IMR-90 (cell line): Measurements from ENCODE around the gene DMAC2L. TPM values are rescaled to one million over a fixed set of nuclear protein-coding genes. Genes with fewer than 3 reads are reported as not detected.
A peak's percentile ranks its signal among the peaks of the same experiment; 100 is the strongest.

ENCODE experiments used
- ATAC-seq: fragments of 200-7000 bp; cut with Tn5 transposase; 2 replicates; pipeline ENCODE4 v1.9.1; 2020; ENCODE audit warnings: low read depth, mild to moderate bottlenecking, moderate library complexity
- BruUV-seq: library from RNA; stranded (reverse); fragments of 400-500 nt; replicated peaks from 2 replicates; lab custom pipeline; 2021; lab: Mats Ljungman, UMichigan
- CTCF ChIA-PET: fragments of 300-600 bp; formaldehyde crosslinking; extraction: SDS; loops from one replicate; lab custom pipeline; 2021; ENCODE audit warnings: antibody characterized with exemption; lab: Yijun Ruan, JAX
- POLR2A ChIA-PET: fragments of 300-600 bp; sonication (Branson Sonifier 250); formaldehyde crosslinking; loops from one replicate; lab custom pipeline; 2022; ENCODE audit warnings: antibody characterized with exemption; ENCODE audit not compliant: unreplicated experiment; lab: Charles Lee
- DNase-seq: peaks from one replicate; pipeline ENCODE4 v3.0.0; 2013
- H2AFZ ChIP-seq: replicated peaks from 2 replicates; pipeline ENCODE3; 2013; ENCODE audit warnings: low read length, mild to moderate bottlenecking; ENCODE audit not compliant: poor library complexity
- H2AK5ac ChIP-seq: 2 replicates; pipeline ENCODE4 v1.6.1; 2013; ENCODE audit warnings: low read depth, low read length, inconsistent platforms
- H2AK9ac ChIP-seq: replicated peaks from 2 replicates; pipeline ENCODE3; 2013; ENCODE audit warnings: mild to moderate bottlenecking, low read depth, low read length, moderate library complexity; ENCODE audit not compliant: poor library complexity
- H2BK120ac ChIP-seq: 2 replicates; pipeline ENCODE4 v1.6.1; 2013; ENCODE audit warnings: low read depth, low read length, inconsistent platforms
- H2BK15ac ChIP-seq: 3 replicates; pipeline ENCODE4 v1.6.1; 2013; ENCODE audit warnings: low read depth, low read length, inconsistent platforms
- H2BK20ac ChIP-seq: 2 replicates; pipeline ENCODE4 v1.6.1; 2013; ENCODE audit warnings: low read depth, mild to moderate bottlenecking, inconsistent platforms, low read length, moderate library complexity
- H2BK5ac ChIP-seq: 2 replicates; pipeline ENCODE4 v1.6.1; 2013; ENCODE audit warnings: mild to moderate bottlenecking, low read depth, low read length, inconsistent platforms; ENCODE audit not compliant: poor library complexity, severe bottlenecking
- H3K14ac ChIP-seq: replicated peaks from 2 replicates; pipeline ENCODE4 v1.6.1; 2013; ENCODE audit warnings: low read depth, low read length, inconsistent platforms
- H3K18ac ChIP-seq: 2 replicates; pipeline ENCODE4 v1.6.1; 2013; ENCODE audit warnings: low read depth, low read length, control low read depth
- H3K23ac ChIP-seq: 2 replicates; pipeline ENCODE4 v1.6.1; 2013; ENCODE audit warnings: low read depth, low read length, inconsistent platforms
- H3K27ac ChIP-seq: 2 replicates; pipeline ENCODE4 v1.5.1; 2013; ENCODE audit warnings: mild to moderate bottlenecking, control low read depth, low read length; ENCODE audit not compliant: insufficient read depth
- H3K27me3 ChIP-seq: 2 replicates; pipeline ENCODE4 v1.6.1; 2013; ENCODE audit warnings: low read length; ENCODE audit not compliant: control insufficient read depth, insufficient read depth
- H3K36me3 ChIP-seq: 2 replicates; pipeline ENCODE4 v1.6.1; 2013; ENCODE audit warnings: low read length, mixed read lengths; ENCODE audit not compliant: control insufficient read depth, insufficient read depth
- H3K4ac ChIP-seq: 2 replicates; pipeline ENCODE4 v1.6.1; 2013; ENCODE audit warnings: low read depth, low read length, inconsistent platforms
- H3K4me1 ChIP-seq: 2 replicates; pipeline ENCODE4 v1.6.1; 2013; ENCODE audit warnings: low read length, mixed read lengths; ENCODE audit not compliant: control insufficient read depth, insufficient read depth
- H3K4me2 ChIP-seq: 2 replicates; pipeline ENCODE4 v1.6.1; 2013; ENCODE audit warnings: low read depth, mild to moderate bottlenecking, control low read depth, low read length, moderate library complexity
- H3K4me3 ChIP-seq: 2 replicates; pipeline ENCODE4 v1.5.1; 2013; ENCODE audit warnings: low read depth, mild to moderate bottlenecking, control low read depth, low read length, moderate library complexity; ENCODE audit not compliant: insufficient read depth
- H3K56ac ChIP-seq: 2 replicates; pipeline ENCODE4 v1.6.1; 2013; ENCODE audit warnings: low read length, inconsistent platforms; ENCODE audit not compliant: insufficient read depth; ENCODE audit errors: extremely low read depth
- H3K79me1 ChIP-seq, 2 experiments: 2 replicates each; pipeline ENCODE4 v1.6.1; 2013; ENCODE audit warnings: low read length in 2 of 2, inconsistent platforms in 1 of 2, low read depth in 1 of 2
- H3K9ac ChIP-seq: 2 replicates; pipeline ENCODE4 v1.6.1; 2013; ENCODE audit warnings: low read depth, low read length, control low read depth
- H3K9me1 ChIP-seq: 2 replicates; pipeline ENCODE4 v1.6.1; 2013; ENCODE audit warnings: low read length, inconsistent platforms; ENCODE audit not compliant: insufficient read depth
- H3K9me3 ChIP-seq: 2 replicates; pipeline ENCODE4 v1.6.1; 2013; ENCODE audit warnings: low read length; ENCODE audit not compliant: control insufficient read depth, insufficient read depth
- H4K20me1 ChIP-seq: 2 replicates; pipeline ENCODE4 v1.6.1; 2013; ENCODE audit warnings: low read length, inconsistent platforms; ENCODE audit not compliant: insufficient read depth
- H4K5ac ChIP-seq: 2 replicates; pipeline ENCODE4 v1.6.1; 2013; ENCODE audit warnings: mild to moderate bottlenecking, low read depth, low read length, control low read depth
- H4K8ac ChIP-seq, 2 experiments: 2 replicates each; pipeline ENCODE4 v1.6.1; 2013; ENCODE audit warnings: low read depth in 2 of 2, low read length in 2 of 2, control low read depth in 1 of 2, inconsistent platforms in 1 of 2
- H4K91ac ChIP-seq: 2 replicates; pipeline ENCODE4 v1.6.1; 2013; ENCODE audit warnings: low read depth, low read length, inconsistent platforms; ENCODE audit not compliant: insufficient read depth
- CEBPB ChIP-seq: IDR thresholded peaks from 2 replicates; pipeline ENCODE4 v1.6.1; 2012; ENCODE audit warnings: low read depth, low read length, improper control_type of control experiment
- CTCF ChIP-seq: conservative IDR thresholded peaks from 2 replicates; pipeline ENCODE4 v1.5.1; 2012; ENCODE audit warnings: mild to moderate bottlenecking, low read depth, low read length, improper control_type of control experiment
- ELK1 ChIP-seq: fragments of 150-350 bp; IDR thresholded peaks from 2 replicates; pipeline ENCODE4 v1.6.1; 2016; ENCODE audit warnings: low read depth, mild to moderate bottlenecking, low read length, moderate library complexity, borderline replicate concordance
- FOS ChIP-seq: fragments of 150-350 bp; IDR thresholded peaks from 2 replicates; pipeline ENCODE4 v1.6.1; 2016; ENCODE audit warnings: low read depth, low read length
- POLR2A ChIP-seq: IDR thresholded peaks from 2 replicates; pipeline ENCODE4 v1.6.1; 2012; ENCODE audit warnings: mild to moderate bottlenecking, low read depth, low read length
- RAD21 ChIP-seq: IDR thresholded peaks from 2 replicates; pipeline ENCODE4 v1.6.1; 2012; ENCODE audit warnings: low read length, improper control_type of control experiment
- RCOR1 ChIP-seq: IDR thresholded peaks from 2 replicates; pipeline ENCODE4 v1.6.1; 2012; ENCODE audit warnings: mild to moderate bottlenecking, low read length, improper control_type of control experiment; ENCODE audit not compliant: insufficient replicate concordance
- SMC3 ChIP-seq: fragments of 150-350 bp; IDR thresholded peaks from 2 replicates; pipeline ENCODE4 v1.6.1; 2016; ENCODE audit warnings: low read depth, mild to moderate bottlenecking, antibody characterized with exemption, low read length, moderate library complexity
- WGBS, 2 experiments: methylation state at CpG; one replicate each; pipeline versions ENCODE4 v1.1.5 to v1.1.7; 2013; ENCODE audit warnings: missing lambda C conversion rate in 2 of 2; ENCODE audit not compliant: insufficient read length in 1 of 2; ENCODE audit errors: extremely low coverage in 2 of 2; 5-methylcytosine and 5-hydroxymethylcytosine counted together
- dilution Hi-C: fragments of 300-500 bp; cut with HindIII; formaldehyde crosslinking; loops from one replicate; pipeline ENCODE4 v1.14.3; 2018; ENCODE audit warnings: low sequenced_read_pairs; ENCODE audit not compliant: unreplicated experiment
- in situ Hi-C: fragments of 300-500 bp; cut with MboI; formaldehyde crosslinking; loops from 3 replicates; pipeline ENCODE4 v1.14.3; 2019; ENCODE audit warnings: low sequenced_read_pairs, inconsistent platforms, mixed read lengths
- intact Hi-C: fragments of 100-400 bp; cut with micrococcal nuclease; formaldehyde crosslinking; loops from 2 replicates; pipeline ENCODE4 v1.10.0; 2022
- polyA plus RNA-seq, 3 experiments: library from polyadenylated mRNA; depleted of rRNA; stranded (reverse); fragments of >200 nt; gene quantifications; 2 replicates each; pipeline ENCODE4 v1.2.3, GENCODE V29; 2012; ENCODE audit warnings: low replicate concordance in 1 of 3
- total RNA-seq: library from RNA; depleted of rRNA; stranded (reverse); fragments of >200 nt; gene quantifications from 2 replicates; pipeline ENCODE4 v1.2.3, GENCODE V29; 2012

The DMAC2L gene
- total and polyA plus RNA-seq, 2 of the 4 experiments (the other 2 are of a cell fraction) = 5.0 to 6.1 TPM

- Histone ChIP-seq H3K14ac (no peak overlapping the region), H2AFZ (no peak overlapping the region), H2AK9ac (no peak overlapping the region), H3K79me1 (peaks cover 11 to 43% of the 10 kb centered on the region in 2 experiments), H2BK120ac (no peak overlapping the region), H3K4ac (no peak overlapping the region), H3K4me2 (no peak overlapping the region), H3K27me3 (no peaks in the 10 kb centered on the region), H3K9ac (no peak overlapping the region), H3K36me3 (no peaks in the 10 kb centered on the region), H3K4me1 (peaks cover 10% of the 10 kb centered on the region), H3K56ac (no peak overlapping the region), H4K91ac (no peak overlapping the region), H3K27ac (no peak overlapping the region), H4K20me1 (no peaks in the 10 kb centered on the region; the same call in 1 of the 2 replicates), H3K9me1 (peaks cover 10% of the 10 kb centered on the region), H2BK20ac (no peak overlapping the region), H3K18ac (no peak overlapping the region), H3K9me3 (no peaks in the 10 kb centered on the region), H3K4me3 (no peak overlapping the region), H2BK5ac (no peak overlapping the region), H3K23ac (no peak overlapping the region), H4K5ac (no peak overlapping the region), H4K8ac (no peak overlapping the region), H2AK5ac (no peak overlapping the region), H2BK15ac (no peak overlapping the region)
- no CpG with 5 or more reads among the region's 4 CpGs for WGBS, 2 experiments
- no TSS peak for BruUV-seq
- no peak for ATAC-seq
- DNase-seq = peak; percentile 66
- TF ChIP-seq FOS (no peak), ELK1 (no peak), RAD21 (peak; percentile 77), CTCF (peak; percentile 78), SMC3 (peak; percentile 62), RCOR1 (no peak), CEBPB (no peak), POLR2A (no peak)
- POLR2A ChIA-PET = interaction anchor here (0.6 kb wide), 1 partner anchor 92 kb away, joined by 5 read pairs; no protein-coding TSS in a partner anchor
- intact Hi-C loops (no loop called here), dilution Hi-C loops (no loop called here), in situ Hi-C loops (no loop called here)
- CTCF ChIA-PET = interaction anchor here (0.8 kb wide), 1 partner anchor 19 kb away, joined by 3 read pairs; no protein-coding TSS in a partner anchor
These were observed 6.0 kb downstream of the DMAC2L start for GRCh38 chr14:50318031-50318626.
